Liver (tissue), 9 donors: Measurements from ENCODE around the gene MFAP3. TPM values are rescaled to one million over a fixed set of nuclear protein-coding genes. Genes with fewer than 3 reads are reported as not detected.

ENCODE experiments used
- DNase-seq: peaks from one replicate; pipeline ENCODE4 v3.0.0-alpha.2; 2017; ENCODE audit warnings: low spot score
- H3K27ac ChIP-seq, 2 donors: one replicate each; pipeline ENCODE4 v1.7.0; 2013; ENCODE audit warnings: inconsistent platforms in 2 of 2, low read length in 2 of 2, control low read depth in 1 of 2, low read depth in 1 of 2, mild to moderate bottlenecking in 1 of 2
- H3K27me3 ChIP-seq, 4 donors: one replicate each; pipeline versions ENCODE4 v1.6.1 to v1.7.0; 2013; ENCODE audit warnings: low read length in 3 of 4, inconsistent platforms in 1 of 4, mild to moderate bottlenecking in 1 of 4, moderate library complexity in 1 of 4; ENCODE audit not compliant: control insufficient read depth in 4 of 4, insufficient read depth in 4 of 4
- H3K36me3 ChIP-seq, 4 donors: one replicate each; pipeline versions ENCODE4 v1.6.1 to v1.7.0; 2013; ENCODE audit warnings: low read length in 3 of 4, mild to moderate bottlenecking in 3 of 4, low read depth in 1 of 4, moderate library complexity in 1 of 4; ENCODE audit not compliant: control insufficient read depth in 4 of 4, insufficient read depth in 3 of 4
- H3K4me1 ChIP-seq, 4 donors: one replicate each; pipeline versions ENCODE4 v1.6.1 to v1.7.0; 2013; ENCODE audit warnings: low read length in 3 of 4, mild to moderate bottlenecking in 3 of 4, moderate library complexity in 1 of 4; ENCODE audit not compliant: control insufficient read depth in 4 of 4, insufficient read depth in 4 of 4
- H3K4me3 ChIP-seq, 3 donors: one replicate each; pipeline versions ENCODE4 v1.6.1 to v1.7.0; 2013; ENCODE audit warnings: low read length in 3 of 3, control low read depth in 1 of 3, low read depth in 1 of 3, mild to moderate bottlenecking in 1 of 3
- H3K9ac ChIP-seq, 2 donors: one replicate each; pipeline ENCODE4 v1.7.0; 2013; ENCODE audit warnings: low read length in 2 of 2, mild to moderate bottlenecking in 2 of 2, moderate library complexity in 2 of 2, control low read depth in 1 of 2, low read depth in 1 of 2
- H3K9me3 ChIP-seq, 4 donors: one replicate each; pipeline versions ENCODE4 v1.6.1 to v1.7.0; 2013; ENCODE audit warnings: low read length in 3 of 4; ENCODE audit not compliant: control insufficient read depth in 4 of 4
- ATF3 ChIP-seq: IDR thresholded peaks from 2 replicates; pipeline ENCODE4 v1.6.1; 2016; ENCODE audit warnings: antibody characterized with exemption
- CTCF ChIP-seq: fragments of 150-350 bp; IDR thresholded peaks from 2 replicates; pipeline ENCODE4 v1.5.1; 2017; ENCODE audit warnings: improper control_type of control experiment, low read depth, low read length; ENCODE audit not compliant: missing input control
- EGR1 ChIP-seq, 2 donors: IDR thresholded peaks; 2 replicates each; pipeline ENCODE4 v1.6.1; 2016 to 2018; ENCODE audit warnings: antibody characterized with exemption in 2 of 2, low read depth in 2 of 2
- FOXA1 ChIP-seq: IDR thresholded peaks from 2 replicates; pipeline ENCODE4 v1.6.1; 2016; ENCODE audit warnings: antibody characterized with exemption
- FOXA2 ChIP-seq: IDR thresholded peaks from 2 replicates; pipeline ENCODE4 v1.6.1; 2016; ENCODE audit warnings: antibody characterized with exemption
- GABPA ChIP-seq, 2 donors: IDR thresholded peaks in 1 of 2; conservative IDR thresholded peaks in 1 of 2; 2 replicates each; pipeline ENCODE4 v1.6.1; 2016; ENCODE audit warnings: antibody characterized with exemption in 2 of 2, mild to moderate bottlenecking in 1 of 2, moderate library complexity in 1 of 2
- HNF4A ChIP-seq, 2 donors: conservative IDR thresholded peaks; 2 replicates each; pipeline ENCODE4 v1.6.1; 2016; ENCODE audit warnings: antibody characterized with exemption in 2 of 2, mild to moderate bottlenecking in 2 of 2
- HNF4G ChIP-seq: IDR thresholded peaks from 2 replicates; pipeline ENCODE4 v1.6.1; 2016; ENCODE audit warnings: antibody characterized with exemption
- JUND ChIP-seq, 2 donors: IDR thresholded peaks; 2 replicates each; pipeline ENCODE4 v1.6.1; 2016; ENCODE audit warnings: antibody characterized with exemption in 2 of 2
- MAX ChIP-seq: IDR thresholded peaks from 2 replicates; pipeline ENCODE4 v1.6.1; 2016; ENCODE audit warnings: antibody characterized with exemption
- NR2F2 ChIP-seq: IDR thresholded peaks from 2 replicates; pipeline ENCODE4 v1.6.1; 2016; ENCODE audit warnings: antibody characterized with exemption
- RAD21 ChIP-seq, 2 donors: IDR thresholded peaks; 2 replicates each; pipeline ENCODE4 v1.6.1; 2016; ENCODE audit warnings: antibody characterized with exemption in 2 of 2, mild to moderate bottlenecking in 2 of 2
- REST ChIP-seq: IDR thresholded peaks from 2 replicates; pipeline ENCODE4 v1.6.1; 2016; ENCODE audit warnings: antibody characterized with exemption, mild to moderate bottlenecking
- RXRA ChIP-seq, 2 donors: IDR thresholded peaks; 2 replicates each; pipeline ENCODE4 v1.6.1; 2017 to 2018; ENCODE audit warnings: antibody characterized with exemption in 2 of 2, mild to moderate bottlenecking in 1 of 2
- SP1 ChIP-seq: IDR thresholded peaks from 2 replicates; pipeline ENCODE4 v1.6.1; 2018; ENCODE audit warnings: antibody characterized with exemption, mild to moderate bottlenecking
- TAF1 ChIP-seq: conservative IDR thresholded peaks from 2 replicates; pipeline ENCODE4 v1.6.1; 2016; ENCODE audit warnings: antibody characterized with exemption, mild to moderate bottlenecking
- YY1 ChIP-seq: IDR thresholded peaks from 2 replicates; pipeline ENCODE4 v1.6.1; 2016; ENCODE audit warnings: antibody characterized with exemption, mild to moderate bottlenecking
- ZBTB33 ChIP-seq: IDR thresholded peaks from 2 replicates; pipeline ENCODE4 v1.6.1; 2016; ENCODE audit warnings: antibody characterized with exemption
- WGBS: extraction: QIAGEN DNeasy Blood & Tissue Kit; methylation state at CpG from one replicate; pipeline ENCODE4 v1.1.7; 2013; 5-methylcytosine and 5-hydroxymethylcytosine counted together
- polyA plus RNA-seq, 2 donors: library from polyadenylated mRNA; stranded (reverse) in 1 of 2; unstranded in 1 of 2; fragments of 200-250 nt in 1 of 2; fragments of >200 nt in 1 of 2; fragmentation: Nextera tagmentation in 1 of 2; extraction: Ambion mirVana in 1 of 2; gene quantifications; one replicate each; pipeline versions ENCODE4 v1.2.1 to v1.2.3, GENCODE V29; 2013 to 2015
- total RNA-seq, 2 donors: library from RNA; depleted of rRNA; stranded (reverse); fragments of >200 nt; gene quantifications; one replicate each; pipeline ENCODE4 v1.2.3, GENCODE V29; 2014
- donor health status: healthy.
- donor health status: healthy.
- donor health status: healthy.
- donor health status: healthy.
- donor health status: healthy.

Gene MFAP3
- total and polyA plus RNA-seq, 4 donors: 2.7 to 42.8 (median 23.6) TPM

GRCh38 chr5:154034944-154035343 lies 3.8 kb upstream of the MFAP3 start:
- Histone ChIP-seq H3K27ac (no peak overlapping the region), H3K36me3 (no peaks in the 10 kb centered on the region), H3K9ac (no peak overlapping the region), H3K27me3 (no peaks in the 10 kb centered on the region), H3K4me1 (peaks cover 2 to 16% (median 9%) of the 10 kb centered on the region in 4 donors), H3K4me3 (no peak overlapping the region), H3K9me3 (no peaks in the 10 kb centered on the region)
- TF ChIP-seq ATF3 (no peak), FOXA2 (no peak), CTCF (no peak), HNF4A (conservative IDR thresholded peaks at IDR 0.05) (no peak), SP1 (no peak), GABPA (IDR thresholded peaks at IDR 0.05 in 1 of 2, conservative IDR thresholded peaks at IDR 0.05 in 1 of 2) (no peak), YY1 (no peak), RXRA (IDR thresholded peaks at IDR 0.05) (no peak), TAF1 (no peak), JUND (IDR thresholded peaks at IDR 0.05) (no peak)
- DNase-seq: no peak
- WGBS: 94% methylated on average over 3 of the region's 3 CpGs

GRCh38 chr5:154038261-154038706 lies 483 bp upstream of the MFAP3 start:
- no peak for DNase-seq

More at GRCh38 chr5:154038261-154038706, 483 bp upstream of the MFAP3 start:
- WGBS: 1% methylated on average over 22 of the region's 22 CpGs
- no peaks in the 10 kb centered on the region for H3K27me3 ChIP-seq
- no peaks in the 10 kb centered on the region for H3K9me3 ChIP-seq
- TF ChIP-seq HNF4G: no peak
- TF ChIP-seq FOXA2: no peak
- TF ChIP-seq REST: no peak
- TF ChIP-seq GABPA (IDR thresholded peaks at IDR 0.05 in 1 of 2, conservative IDR thresholded peaks at IDR 0.05 in 1 of 2): no peak
- TF ChIP-seq ATF3: no peak
- no peak for TF ChIP-seq ZBTB33
- no peak for TF ChIP-seq RXRA (IDR thresholded peaks at IDR 0.05)
- TF ChIP-seq FOXA1: no peak
- TF ChIP-seq EGR1 (IDR thresholded peaks at IDR 0.05; ENCODE audit: low read depth in 2 of 2): no peak
- no peak for TF ChIP-seq CTCF
- TF ChIP-seq TAF1: no peak
- TF ChIP-seq RAD21 (IDR thresholded peaks at IDR 0.05): no peak
- no peak for TF ChIP-seq NR2F2
- no peak for TF ChIP-seq JUND (IDR thresholded peaks at IDR 0.05)
- TF ChIP-seq YY1: no peak
- TF ChIP-seq HNF4A (conservative IDR thresholded peaks at IDR 0.05): no peak
- no peak for TF ChIP-seq MAX
- peak overlapping the region; percentile 72 to 79 for H3K27ac ChIP-seq
- H3K4me1 ChIP-seq: peaks cover 2 to 17% (median 9%) of the 10 kb centered on the region in 4 donors
- peak overlapping the region; percentile 77 to 99 (median 78) for H3K4me3 ChIP-seq
- peak overlapping the region; percentile 55 to 73 for H3K9ac ChIP-seq
- no peaks in the 10 kb centered on the region for H3K36me3 ChIP-seq
